Right renal pelvis (tissue), 4 donors: ENCODE measurements around the gene MACROH2A2. TPM values are rescaled to one million over a fixed set of nuclear protein-coding genes. Genes with fewer than 3 reads are reported as not detected.
"Not testable (repeated sequence)": the region's sequence is repeated elsewhere in the genome, so short reads cannot be mapped to it uniquely, and the experiment has no call there.

Experiments used
- DNase-seq, 4 donors: peaks; one replicate each; pipeline ENCODE4 v3.0.0-alpha.2; 2013; ENCODE audit warnings: low read depth in 4 of 4, low spot score in 3 of 4, missing footprints in 1 of 4
- polyA plus RNA-seq, 4 donors: library from polyadenylated mRNA; unstranded; fragments of 120-200 nt; gene quantifications; one replicate each; pipeline ENCODE4 v1.2.1, GENCODE V29; 2013; ENCODE audit not compliant: insufficient read length in 4 of 4

MACROH2A2 gene
- polyA plus RNA-seq, 4 donors: 75.6 to 92.7 (median 84.1) TPM

DNA sequence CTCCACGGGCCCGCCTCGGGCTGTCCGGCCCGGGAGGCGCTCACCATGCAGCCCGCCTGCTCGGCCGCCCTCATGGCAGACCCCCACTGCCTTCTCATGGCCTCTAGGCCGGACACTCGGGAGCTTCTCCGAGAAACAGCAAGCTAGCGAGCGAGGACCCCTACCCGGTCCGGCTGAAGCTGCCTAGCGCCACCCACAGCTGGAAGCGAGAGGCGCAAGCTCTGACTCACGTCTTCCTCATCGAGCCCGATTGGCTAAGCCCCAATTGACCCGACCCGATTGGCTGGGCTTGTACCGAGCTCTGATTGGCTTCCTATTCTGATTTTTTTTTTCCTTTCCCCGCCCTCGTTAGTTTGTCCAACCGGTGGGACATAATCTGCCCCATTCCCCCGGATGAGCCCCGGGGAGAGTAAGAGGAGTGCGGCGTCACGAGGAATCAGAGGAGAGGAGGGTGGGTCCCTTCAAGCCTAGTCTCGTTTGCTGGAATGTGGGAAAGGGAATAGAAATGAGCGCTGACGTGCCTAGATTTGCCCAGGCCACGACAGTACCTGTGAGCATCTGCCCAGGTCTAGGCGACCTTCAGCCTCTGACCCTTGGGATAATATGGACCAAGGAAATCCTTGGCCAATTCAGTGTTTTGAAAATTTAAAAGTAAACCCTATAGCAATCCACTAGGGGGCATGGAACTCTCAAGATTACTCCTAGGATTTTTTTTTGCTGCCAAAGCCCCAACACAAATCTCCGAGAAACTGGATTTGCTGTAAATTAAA lies 94.0 kb downstream of the MACROH2A2 start, which contains the start of gene TYSND1:
Gene TYSND1, minus strand, starts transcription at position 212 of the 770 bp plus-strand sequence. Its CDS starts 114 bp downstream, at position 98.
- peak; percentile 95 to 98 (median 97) for DNase-seq

DNA sequence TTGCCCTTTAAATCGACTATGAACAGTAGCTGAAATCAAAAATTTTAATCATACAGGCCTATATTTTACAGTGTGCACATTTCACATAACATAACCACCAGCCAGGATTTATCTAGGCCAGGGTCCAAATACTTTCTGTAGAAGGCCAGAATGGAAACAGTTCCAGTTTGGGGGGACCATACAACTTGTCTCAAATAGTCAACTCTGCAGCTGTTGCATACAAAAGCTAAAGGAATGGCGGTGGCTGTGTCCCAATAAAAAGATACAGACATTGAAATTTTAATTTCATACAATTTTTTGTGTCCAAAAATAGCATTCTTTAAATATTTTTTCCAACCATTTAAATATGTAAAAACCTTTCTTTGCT lies 94.6 kb downstream of the MACROH2A2 start:
- peak in 1 of 4 donors; percentile 38 for DNase-seq

DNA sequence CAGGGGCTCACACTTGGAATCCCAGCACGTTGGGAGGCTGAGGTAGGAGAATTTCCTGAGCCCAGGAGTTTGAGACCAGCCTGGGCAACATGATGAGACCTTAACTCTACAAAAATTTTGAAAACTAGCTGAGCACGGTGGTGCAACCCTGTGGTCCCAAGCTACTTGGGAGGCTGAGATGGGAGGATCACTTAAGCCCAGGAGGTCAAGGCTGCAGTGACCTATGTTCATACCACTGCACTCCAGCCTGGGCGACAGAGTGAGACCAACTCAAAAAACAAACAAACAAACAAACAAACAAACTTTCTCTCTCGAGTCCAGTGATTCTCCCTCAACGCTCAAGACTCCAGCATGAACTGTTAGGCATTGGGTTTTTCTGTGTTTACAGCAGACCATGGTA lies 95.9 kb downstream of the MACROH2A2 start:
- DNase-seq: no peak

- no peak for DNase-seq
Observed at GRCh38 chr10:70155255-70155838, 102.7 kb downstream of the MACROH2A2 start.

DNA sequence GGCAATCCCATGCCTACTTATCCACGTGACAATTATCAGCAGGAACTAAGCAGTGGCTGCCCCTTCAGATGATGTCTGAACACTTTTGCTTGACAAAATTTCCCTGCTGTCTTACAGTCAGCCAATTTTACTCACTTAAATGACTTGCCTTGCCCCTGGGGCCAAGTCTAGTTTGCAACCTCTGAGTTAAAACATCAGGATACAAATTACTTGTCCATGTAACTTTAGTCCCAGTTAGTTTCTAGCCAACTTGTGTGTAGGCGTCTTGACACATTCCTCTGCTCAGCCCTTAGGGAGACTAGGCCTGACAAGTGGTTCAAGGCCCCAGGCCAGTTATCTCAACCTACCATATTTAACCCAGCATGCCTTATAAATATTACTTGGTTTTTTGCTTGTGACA lies 105.5 kb downstream of the MACROH2A2 start:
- DNase-seq: no peak

GRCh38 chr10:70159366-70159765 lies 106.7 kb downstream of the MACROH2A2 start:
- DNase-seq: not testable (repeated sequence)

DNA sequence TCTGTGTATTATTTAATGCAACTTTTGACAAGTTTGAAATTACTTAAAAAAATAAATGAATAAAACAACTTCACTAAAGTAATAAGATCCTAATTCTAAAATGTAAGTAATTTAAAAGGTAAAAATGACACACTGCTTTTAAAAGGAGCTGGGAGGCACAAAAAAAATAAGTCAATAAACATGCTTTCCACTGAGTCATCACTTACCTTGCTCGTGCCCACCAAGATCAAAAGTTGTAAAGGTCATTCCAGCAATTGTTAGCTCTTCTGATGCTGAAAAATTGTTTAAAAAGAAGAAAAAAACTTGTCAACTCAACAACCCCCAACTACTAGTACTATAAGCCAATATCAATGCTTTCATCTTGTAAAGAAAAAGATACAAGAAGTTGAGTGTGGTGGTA lies 108.2 kb downstream of the MACROH2A2 start:
- DNase-seq: no peak

Other genes with a start within 250 kb of the MACROH2A2 start
- gene AIFM2, start 80.0 kb downstream of the MACROH2A2 start, polyA plus RNA-seq: 1 to 10 TPM; 4.3 to 5.8 (median 5.2) TPM
- gene TYSND1, start 93.9 kb downstream of the MACROH2A2 start, polyA plus RNA-seq: 10 to 100 TPM; 10.8 to 13.9 (median 11.5) TPM
- 100 to 1,000 TPM; 108 to 133 (median 124) TPM for gene SAR1A, start 117.7 kb downstream of the MACROH2A2 start, polyA plus RNA-seq
- gene PPA1, start 180.6 kb downstream of the MACROH2A2 start, polyA plus RNA-seq: 100 to 1,000 TPM in 3 of 4 donors, 10 to 100 TPM in 1; 90.4 to 108 (median 102) TPM
- under 1 TPM; 0.10 to 0.20 (median 0.14) TPM for gene NPFFR1, start 231.2 kb downstream of the MACROH2A2 start, polyA plus RNA-seq